ENCODE measurements around the gene MARK4.

DNA sequence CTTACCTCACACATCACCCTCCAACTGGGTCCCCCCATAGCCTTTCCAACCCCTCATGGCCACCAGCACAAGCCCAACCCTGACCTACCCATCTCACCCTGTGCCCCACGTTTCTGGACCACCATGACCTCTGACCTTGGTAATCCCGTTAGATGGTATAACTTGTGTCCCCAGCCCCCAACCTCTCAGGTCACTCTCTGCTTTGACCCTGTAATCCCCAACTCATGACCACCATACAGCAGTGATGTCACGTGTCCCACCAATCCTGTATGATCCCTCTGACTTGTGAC lies 98.0 kb downstream of the MARK4 start:
- TF ChIP-seq POLR2A (IDR thresholded peaks at IDR 0.05) = no peak
- TF ChIP-seq, protein P1, sequence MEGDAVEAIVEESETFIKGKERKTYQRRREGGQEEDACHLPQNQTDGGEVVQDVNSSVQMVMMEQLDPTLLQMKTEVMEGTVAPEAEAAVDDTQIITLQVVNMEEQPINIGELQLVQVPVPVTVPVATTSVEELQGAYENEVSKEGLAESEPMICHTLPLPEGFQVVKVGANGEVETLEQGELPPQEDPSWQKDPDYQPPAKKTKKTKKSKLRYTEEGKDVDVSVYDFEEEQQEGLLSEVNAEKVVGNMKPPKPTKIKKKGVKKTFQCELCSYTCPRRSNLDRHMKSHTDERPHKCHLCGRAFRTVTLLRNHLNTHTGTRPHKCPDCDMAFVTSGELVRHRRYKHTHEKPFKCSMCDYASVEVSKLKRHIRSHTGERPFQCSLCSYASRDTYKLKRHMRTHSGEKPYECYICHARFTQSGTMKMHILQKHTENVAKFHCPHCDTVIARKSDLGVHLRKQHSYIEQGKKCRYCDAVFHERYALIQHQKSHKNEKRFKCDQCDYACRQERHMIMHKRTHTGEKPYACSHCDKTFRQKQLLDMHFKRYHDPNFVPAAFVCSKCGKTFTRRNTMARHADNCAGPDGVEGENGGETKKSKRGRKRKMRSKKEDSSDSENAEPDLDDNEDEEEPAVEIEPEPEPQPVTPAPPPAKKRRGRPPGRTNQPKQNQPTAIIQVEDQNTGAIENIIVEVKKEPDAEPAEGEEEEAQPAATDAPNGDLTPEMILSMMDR (IDR thresholded peaks at IDR 0.05) = no peak

All from transverse colon (tissue), 3 donors.